GM19023 (cell line): ENCODE measurements around the gene COL12A1.

Experiments used
- ATAC-seq: cut with Tn5 transposase; IDR thresholded peaks from one replicate; pipeline ENCODE4 v1.9.1; 2021; ENCODE audit warnings: mild to moderate bottlenecking, moderate library complexity; ENCODE audit not compliant: unreplicated experiment

Gene COL12A1

GRCh38 chr6:75145976-75146375, 59.9 kb downstream of the COL12A1 start:
- ATAC-seq = no peak

- no peak for ATAC-seq
Measured at GRCh38 chr6:75145211-75145610, 60.6 kb downstream of the COL12A1 start.

- ATAC-seq = no peak
Measured at GRCh38 chr6:75144386-75144785, 61.5 kb downstream of the COL12A1 start.

- ATAC-seq = no peak
Measured at GRCh38 chr6:75143191-75143590, 62.7 kb downstream of the COL12A1 start.

- no peak for ATAC-seq
Measured at GRCh38 chr6:75142721-75143120, 63.1 kb downstream of the COL12A1 start.

GRCh38 chr6:75135876-75136275, 70.0 kb downstream of the COL12A1 start:
- ATAC-seq = no peak

- ATAC-seq = no peak
Measured at GRCh38 chr6:75135450-75135849, 70.4 kb downstream of the COL12A1 start.

- ATAC-seq = no peak
Measured at GRCh38 chr6:75130784-75131183, 75.1 kb downstream of the COL12A1 start.

- ATAC-seq = no peak
Measured at GRCh38 chr6:75128878-75129570, 76.8 kb downstream of the COL12A1 start.

- ATAC-seq = no peak
Measured at GRCh38 chr6:75126518-75126917, 79.3 kb downstream of the COL12A1 start.

GRCh38 chr6:75124983-75125382, 80.9 kb downstream of the COL12A1 start:
- no peak for ATAC-seq

GRCh38 chr6:75124085-75124484, 81.8 kb downstream of the COL12A1 start:
- no peak for ATAC-seq

- ATAC-seq = no peak
Measured at GRCh38 chr6:75118925-75119515, 86.8 kb downstream of the COL12A1 start.

- ATAC-seq = no peak
Measured at GRCh38 chr6:75117701-75118100, 88.2 kb downstream of the COL12A1 start.

- ATAC-seq = no peak
Measured at GRCh38 chr6:75116946-75117345, 88.9 kb downstream of the COL12A1 start.

GRCh38 chr6:75115481-75115880, 90.4 kb downstream of the COL12A1 start:
- ATAC-seq = no peak

- no peak for ATAC-seq
Measured at GRCh38 chr6:75114806-75115205, 91.0 kb downstream of the COL12A1 start.

- no peak for ATAC-seq
Measured at GRCh38 chr6:75114195-75114594, 91.7 kb downstream of the COL12A1 start.

- ATAC-seq = no peak
Measured at GRCh38 chr6:75113446-75113845, 92.4 kb downstream of the COL12A1 start.

GRCh38 chr6:75109765-75110164, 96.1 kb downstream of the COL12A1 start:
- no peak for ATAC-seq

GRCh38 chr6:75109022-75109421, 96.8 kb downstream of the COL12A1 start:
- no peak for ATAC-seq

GRCh38 chr6:75108333-75108974, 97.4 kb downstream of the COL12A1 start:
- no peak for ATAC-seq
